ENCODE measurements around the gene WNT7A.

GRCh38 chr3:13840456-13840855 is 39.4 kb downstream of the WNT7A start:
- TF ChIP-seq EZH2 (IDR thresholded peaks at IDR 0.05; ENCODE audit: borderline replicate concordance, insufficient read depth, low read depth, low read length, poor library complexity, severe bottlenecking) (no peak), CTCF (IDR thresholded peaks at IDR 0.05) (no peak)

Measured in B cell (primary cell).